Activated B cell treated with CpG ODN at 0.5 μM for 24 hours (primary cell): Measurements from ENCODE around the gene MUC12. TPM values are rescaled to one million over a fixed set of nuclear protein-coding genes. Genes with fewer than 3 reads are reported as not detected.

ENCODE experiments used
- ATAC-seq: fragments of 200-7000 bp; cut with Tn5 transposase; one replicate; pipeline ENCODE4 v1.10.0; 2021; ENCODE audit warnings: low read depth, mild to moderate bottlenecking, moderate library complexity
- CTCF ChIA-PET: fragments of 350-600 bp; sonication (Branson Sonifier 250); formaldehyde crosslinking; loops from one replicate; lab custom pipeline; 2021; ENCODE audit warnings: antibody characterized with exemption; lab: Charles Lee
- POLR2A ChIA-PET: fragments of 350-600 bp; sonication (Branson Sonifier 250); formaldehyde crosslinking; loops from one replicate; lab custom pipeline; 2021; ENCODE audit warnings: antibody characterized with exemption; lab: Charles Lee
- DNase-seq: peaks from one replicate; pipeline ENCODE4 v3.0.0; 2022
- H3K27ac Mint-ChIP-seq: one replicate; pipeline ENCODE4 v1.8.0; 2020; ENCODE audit warnings: mixed read lengths
- H3K27me3 Mint-ChIP-seq: one replicate; pipeline ENCODE4 v1.8.0; 2021; ENCODE audit warnings: mixed read lengths
- H3K36me3 Mint-ChIP-seq: one replicate; pipeline ENCODE4 v1.8.0; 2021; ENCODE audit warnings: low read depth, mixed read lengths
- H3K4me1 Mint-ChIP-seq: one replicate; pipeline ENCODE4 v1.8.0; 2021; ENCODE audit warnings: mixed read lengths
- H3K4me3 Mint-ChIP-seq: one replicate; pipeline ENCODE4 v1.8.0; 2020; ENCODE audit warnings: mild to moderate bottlenecking, mixed read lengths
- H3K9me3 Mint-ChIP-seq: one replicate; pipeline ENCODE4 v1.8.0; 2020; ENCODE audit warnings: mixed read lengths
- intact Hi-C: fragments of 100-400 bp; cut with micrococcal nuclease; formaldehyde crosslinking; loops from one replicate; pipeline ENCODE4 v1.15.1; 2024
- total RNA-seq: library from RNA; stranded (reverse); gene quantifications from 2 replicates; pipeline ENCODE4 v1.2.3, GENCODE V29; 2022
- TF ChIP-seq, protein P1 (sequence below): fragments of 200-600 bp; IDR thresholded peaks from one replicate; pipeline ENCODE4 v1.8.0; 2022; ENCODE audit warnings: antibody characterized with exemption, mild to moderate bottlenecking

Gene MUC12
- total RNA-seq, 1 donor from 2014 or later: not detected

DNA sequence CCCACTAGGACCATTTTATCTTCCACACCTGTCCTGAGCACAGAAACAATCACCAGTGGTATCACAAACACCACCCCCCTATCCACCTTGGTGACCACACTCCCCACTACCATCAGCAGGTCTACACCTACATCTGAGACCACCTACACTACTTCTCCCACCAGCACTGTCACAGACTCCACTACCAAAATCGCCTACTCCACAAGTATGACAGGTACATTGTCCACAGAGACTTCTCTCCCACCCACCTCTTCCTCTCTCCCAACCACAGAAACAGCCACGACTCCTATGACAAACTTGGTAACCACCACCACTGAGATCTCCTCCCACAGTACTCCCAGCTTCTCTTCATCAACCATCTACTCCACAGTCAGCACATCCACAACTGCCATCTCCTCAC, 16.7 kb upstream of the MUC12 start:
- DNase-seq (no peak), ATAC-seq (no peak)
- CTCF ChIA-PET: no interaction called here
- Mint-ChIP-seq H3K4me3 (no peak overlapping the region), H3K27ac (no peak overlapping the region), H3K27me3 (peaks cover 11% of the 10 kb centered on the region), H3K36me3 (no peaks in the 10 kb centered on the region), H3K9me3 (no peaks in the 10 kb centered on the region), H3K4me1 (no peaks in the 10 kb centered on the region)
- intact Hi-C loops: loop anchor here (2.0 kb wide), 1 partner anchor 22 kb away; no protein-coding TSS in a partner anchor
- POLR2A ChIA-PET: no interaction called here
- TF ChIP-seq, protein P1, sequence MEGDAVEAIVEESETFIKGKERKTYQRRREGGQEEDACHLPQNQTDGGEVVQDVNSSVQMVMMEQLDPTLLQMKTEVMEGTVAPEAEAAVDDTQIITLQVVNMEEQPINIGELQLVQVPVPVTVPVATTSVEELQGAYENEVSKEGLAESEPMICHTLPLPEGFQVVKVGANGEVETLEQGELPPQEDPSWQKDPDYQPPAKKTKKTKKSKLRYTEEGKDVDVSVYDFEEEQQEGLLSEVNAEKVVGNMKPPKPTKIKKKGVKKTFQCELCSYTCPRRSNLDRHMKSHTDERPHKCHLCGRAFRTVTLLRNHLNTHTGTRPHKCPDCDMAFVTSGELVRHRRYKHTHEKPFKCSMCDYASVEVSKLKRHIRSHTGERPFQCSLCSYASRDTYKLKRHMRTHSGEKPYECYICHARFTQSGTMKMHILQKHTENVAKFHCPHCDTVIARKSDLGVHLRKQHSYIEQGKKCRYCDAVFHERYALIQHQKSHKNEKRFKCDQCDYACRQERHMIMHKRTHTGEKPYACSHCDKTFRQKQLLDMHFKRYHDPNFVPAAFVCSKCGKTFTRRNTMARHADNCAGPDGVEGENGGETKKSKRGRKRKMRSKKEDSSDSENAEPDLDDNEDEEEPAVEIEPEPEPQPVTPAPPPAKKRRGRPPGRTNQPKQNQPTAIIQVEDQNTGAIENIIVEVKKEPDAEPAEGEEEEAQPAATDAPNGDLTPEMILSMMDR: no peak

DNA sequence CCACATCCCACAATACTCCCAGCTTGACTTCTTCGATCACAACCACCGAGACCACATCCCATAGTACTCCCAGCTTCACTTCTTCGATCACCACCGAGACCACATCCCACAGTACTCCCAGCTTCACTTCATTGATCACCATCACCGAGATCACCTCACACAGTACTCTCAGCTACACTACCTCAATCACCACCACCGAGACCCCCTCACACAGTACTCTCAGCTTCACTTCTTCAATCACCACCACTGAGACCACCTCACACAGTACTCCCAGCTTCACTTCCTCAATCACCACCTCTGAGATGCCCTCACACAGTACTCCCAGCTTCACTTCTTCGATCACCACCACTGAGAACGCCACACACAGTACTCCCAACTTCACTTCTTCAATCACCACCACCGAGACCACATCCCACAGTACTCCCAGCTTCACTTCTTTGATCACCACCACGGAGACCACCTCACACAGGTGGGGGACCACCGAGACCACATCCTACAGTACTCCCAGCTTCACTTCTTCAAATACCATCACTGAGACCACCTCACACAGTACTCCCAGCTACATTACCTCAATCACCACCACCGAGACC, 11.4 kb upstream of the MUC12 start:
- POLR2A ChIA-PET: interaction anchor here (0.6 to 0.7 kb wide), 3 partner anchors 15 to 1284 kb away, joined by 3 to 6 read pairs (median 3); no protein-coding TSS in a partner anchor
- no peak for ATAC-seq

DNA sequence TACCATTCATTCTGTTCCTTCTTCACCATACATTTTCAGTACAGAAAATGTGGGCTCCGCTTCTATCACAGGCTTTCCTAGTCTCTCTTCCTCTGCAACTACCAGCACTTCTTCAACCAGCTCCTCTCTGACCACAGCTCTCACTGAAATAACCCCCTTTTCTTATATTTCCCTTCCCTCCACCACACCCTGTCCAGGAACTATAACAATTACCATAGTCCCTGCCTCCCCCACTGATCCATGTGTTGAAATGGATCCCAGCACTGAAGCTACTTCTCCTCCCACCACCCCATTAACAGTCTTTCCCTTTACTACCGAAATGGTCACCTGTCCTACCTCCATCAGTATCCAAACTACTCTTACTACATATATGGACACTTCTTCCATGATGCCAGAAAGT, 9.5 kb upstream of the MUC12 start:
- H3K27me3 Mint-ChIP-seq: peaks cover 15% of the 10 kb centered on the region
- no peak for DNase-seq
- H3K36me3 Mint-ChIP-seq: no peaks in the 10 kb centered on the region
- TF ChIP-seq, protein P1: no peak
- H3K9me3 Mint-ChIP-seq: no peaks in the 10 kb centered on the region
- no peak overlapping the region for H3K4me3 Mint-ChIP-seq
- no peak for ATAC-seq
- POLR2A ChIA-PET: no interaction called here
- CTCF ChIA-PET: no interaction called here
- no peaks in the 10 kb centered on the region for H3K4me1 Mint-ChIP-seq
- intact Hi-C loops: no loop called here
- H3K27ac Mint-ChIP-seq: no peak overlapping the region

More for the DNA sequence above, 11.4 kb upstream of the MUC12 start:
- CTCF ChIA-PET: no interaction called here
- peaks cover 2% of the 10 kb centered on the region for H3K27me3 Mint-ChIP-seq
- H3K4me3 Mint-ChIP-seq: no peak overlapping the region
- no peak for DNase-seq
- H3K4me1 Mint-ChIP-seq: no peaks in the 10 kb centered on the region
- intact Hi-C loops: no loop called here
- no peaks in the 10 kb centered on the region for H3K36me3 Mint-ChIP-seq
- TF ChIP-seq, protein P1: no peak
- H3K27ac Mint-ChIP-seq: no peak overlapping the region
- no peaks in the 10 kb centered on the region for H3K9me3 Mint-ChIP-seq

DNA sequence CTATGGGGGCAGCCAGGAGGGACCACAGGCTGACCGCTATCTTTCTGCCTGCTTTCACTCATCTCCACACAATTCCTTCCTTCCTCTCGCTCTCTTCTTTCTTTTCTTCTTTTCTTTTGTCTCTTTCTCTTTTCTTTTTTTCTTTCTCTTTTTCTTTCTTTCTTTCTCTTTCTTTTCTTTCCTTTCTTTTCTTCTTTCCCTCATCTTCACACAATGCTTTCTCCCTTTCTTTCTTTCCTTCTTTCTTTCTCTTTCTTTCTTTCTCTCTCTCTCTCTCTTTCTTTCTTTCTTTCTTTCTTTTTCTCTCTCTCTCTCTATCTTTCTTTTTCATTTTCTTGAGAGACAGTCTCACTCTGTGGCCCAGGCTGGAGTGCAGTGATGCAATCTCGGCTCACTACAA, 6.8 kb upstream of the MUC12 start:
- POLR2A ChIA-PET: no interaction called here
- Mint-ChIP-seq H3K27ac (no peak overlapping the region), H3K4me3 (no peak overlapping the region)

DNA sequence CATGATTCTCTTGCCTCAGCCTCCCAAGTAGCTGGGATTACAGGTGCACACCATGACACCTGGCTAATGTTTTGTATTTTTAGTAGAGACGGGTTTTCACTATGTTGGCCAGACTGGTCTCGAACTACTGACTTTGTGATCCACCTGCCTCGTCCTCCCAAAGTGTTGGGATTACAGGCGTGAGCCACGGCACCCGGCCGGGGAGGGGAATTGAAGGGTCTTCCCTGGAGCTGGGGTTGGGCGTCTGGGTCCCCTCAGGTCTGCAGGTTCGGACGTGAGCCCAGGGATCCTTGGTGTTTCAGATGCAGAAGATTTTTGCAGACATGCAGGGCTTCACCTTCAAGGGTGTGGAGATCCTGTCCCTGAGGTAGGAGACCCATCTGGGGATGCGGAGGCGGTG, 6.0 kb upstream of the MUC12 start:
- Mint-ChIP-seq H3K36me3 (no peaks in the 10 kb centered on the region), H3K27ac (no peak overlapping the region), H3K4me1 (peaks cover 17% of the 10 kb centered on the region), H3K4me3 (no peak overlapping the region), H3K9me3 (no peaks in the 10 kb centered on the region), H3K27me3 (peaks cover 44% of the 10 kb centered on the region)
- POLR2A ChIA-PET: no interaction called here
- TF ChIP-seq, protein P1: no peak
- CTCF ChIA-PET: no interaction called here
- ATAC-seq (no peak), DNase-seq (no peak)
- intact Hi-C loops: no loop called here

More for the DNA sequence above, 6.8 kb upstream of the MUC12 start:
- peaks cover 36% of the 10 kb centered on the region for H3K27me3 Mint-ChIP-seq
- DNase-seq (no peak), ATAC-seq (no peak)
- H3K9me3 Mint-ChIP-seq: no peaks in the 10 kb centered on the region
- CTCF ChIA-PET: no interaction called here
- H3K36me3 Mint-ChIP-seq: no peaks in the 10 kb centered on the region
- intact Hi-C loops: no loop called here
- H3K4me1 Mint-ChIP-seq: peaks cover 17% of the 10 kb centered on the region
- TF ChIP-seq, protein P1: no peak
